Dendritic cell treated with granulocyte-macrophage colony-stimulating factor and Interleukin-4, amounts not matched to agents 40 ng/mL and 50 ng/mL, for 4 days (primary cell): Measurements from ENCODE around the gene GPR171.
"Not testable (repeated sequence)": the region's sequence is repeated elsewhere in the genome, so short reads cannot be mapped to it uniquely, and the experiment has no call there.

Experiments used
- H3K27ac Mint-ChIP-seq: one replicate; pipeline ENCODE4 v1.8.0; 2022; ENCODE audit warnings: mild to moderate bottlenecking, mixed read lengths
- H3K27me3 Mint-ChIP-seq: one replicate; pipeline ENCODE4 v1.8.0; 2022; ENCODE audit warnings: mild to moderate bottlenecking, mixed read lengths
- H3K36me3 Mint-ChIP-seq: one replicate; pipeline ENCODE4 v1.8.0; 2022; ENCODE audit warnings: low read depth, mixed read lengths
- H3K4me1 Mint-ChIP-seq: one replicate; pipeline ENCODE4 v1.8.0; 2022; ENCODE audit warnings: low read depth, mixed read lengths
- H3K4me3 Mint-ChIP-seq: one replicate; pipeline ENCODE4 v1.8.0; 2022; ENCODE audit warnings: mild to moderate bottlenecking, moderate library complexity, mixed read lengths
- H3K9me3 Mint-ChIP-seq: one replicate; pipeline ENCODE4 v1.8.0; 2022; ENCODE audit warnings: mixed read lengths
- intact Hi-C: fragments of 100-400 bp; cut with micrococcal nuclease; formaldehyde crosslinking; loops from one replicate; pipeline ENCODE4 v1.15.0; 2022

GPR171 gene, protein sequence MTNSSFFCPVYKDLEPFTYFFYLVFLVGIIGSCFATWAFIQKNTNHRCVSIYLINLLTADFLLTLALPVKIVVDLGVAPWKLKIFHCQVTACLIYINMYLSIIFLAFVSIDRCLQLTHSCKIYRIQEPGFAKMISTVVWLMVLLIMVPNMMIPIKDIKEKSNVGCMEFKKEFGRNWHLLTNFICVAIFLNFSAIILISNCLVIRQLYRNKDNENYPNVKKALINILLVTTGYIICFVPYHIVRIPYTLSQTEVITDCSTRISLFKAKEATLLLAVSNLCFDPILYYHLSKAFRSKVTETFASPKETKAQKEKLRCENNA

DNA sequence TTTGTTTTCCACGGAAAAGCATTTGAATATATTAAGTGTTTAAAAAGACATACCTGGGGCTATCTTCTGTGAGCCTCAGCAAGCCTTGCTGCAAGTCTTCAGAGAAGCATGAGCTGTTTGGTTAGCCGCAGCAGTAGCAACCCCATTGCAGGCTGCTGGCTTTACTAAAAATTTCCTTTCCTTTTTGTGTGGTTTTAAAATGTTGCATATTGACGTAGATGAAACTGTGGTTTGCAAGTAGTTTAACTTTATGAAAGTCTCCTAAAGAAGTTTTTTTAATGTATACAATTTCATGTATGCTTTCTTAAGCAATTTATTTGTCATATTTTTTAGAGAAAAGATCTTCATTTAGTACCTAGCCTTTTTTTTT is at the start of gene GPR171:
Gene GPR171, minus strand, starts transcription at position 166 of the 370 bp plus-strand sequence. CDS start 3,830 bp downstream, outside the sequence.
- H3K4me1 Mint-ChIP-seq = peaks cover 27% of the 10 kb centered on the region
- no peak within 1 kb of the TSS for H3K4me3 Mint-ChIP-seq
- no peaks in the 10 kb centered on the region for H3K9me3 Mint-ChIP-seq
- H3K36me3 Mint-ChIP-seq = no peaks in the 10 kb centered on the region
- H3K27me3 Mint-ChIP-seq = no peaks in the 10 kb centered on the region
- no peak within 1 kb of the TSS for H3K27ac Mint-ChIP-seq
- intact Hi-C loops = no loop called here

DNA sequence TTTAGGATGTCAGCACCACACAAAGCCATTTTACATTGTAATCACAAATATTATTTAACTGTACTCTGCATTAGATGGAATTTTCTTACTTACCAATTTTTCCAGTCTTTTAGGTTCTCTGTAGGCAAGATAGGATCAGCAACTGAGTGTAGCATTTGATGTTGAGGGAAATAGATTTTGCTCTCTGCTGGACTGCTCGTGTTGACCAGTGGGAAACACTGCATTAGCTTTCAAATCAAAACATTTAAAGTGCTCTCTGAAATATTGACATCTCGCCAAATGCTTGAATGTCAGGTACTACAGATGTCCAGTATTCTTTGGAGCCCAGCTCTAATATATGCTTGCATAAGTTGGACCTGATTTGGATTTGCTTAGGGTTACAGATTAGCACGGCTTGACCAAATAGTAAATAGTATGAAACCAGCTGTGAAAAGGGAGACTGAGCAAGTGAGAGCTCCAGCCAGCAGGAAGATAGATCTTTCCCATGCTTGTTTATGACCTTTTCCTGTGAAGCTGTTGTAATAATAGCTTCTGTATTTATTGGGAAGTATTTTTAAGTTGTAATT is 45.8 kb upstream of the GPR171 start:
- Mint-ChIP-seq H3K4me1 (peaks cover 18% of the 10 kb centered on the region), H3K27me3 (no peaks in the 10 kb centered on the region), H3K36me3 (peaks cover 34% of the 10 kb centered on the region), H3K4me3 (no peak overlapping the region), H3K27ac (no peak overlapping the region), H3K9me3 (no peaks in the 10 kb centered on the region)
- intact Hi-C loops = no loop called here

DNA sequence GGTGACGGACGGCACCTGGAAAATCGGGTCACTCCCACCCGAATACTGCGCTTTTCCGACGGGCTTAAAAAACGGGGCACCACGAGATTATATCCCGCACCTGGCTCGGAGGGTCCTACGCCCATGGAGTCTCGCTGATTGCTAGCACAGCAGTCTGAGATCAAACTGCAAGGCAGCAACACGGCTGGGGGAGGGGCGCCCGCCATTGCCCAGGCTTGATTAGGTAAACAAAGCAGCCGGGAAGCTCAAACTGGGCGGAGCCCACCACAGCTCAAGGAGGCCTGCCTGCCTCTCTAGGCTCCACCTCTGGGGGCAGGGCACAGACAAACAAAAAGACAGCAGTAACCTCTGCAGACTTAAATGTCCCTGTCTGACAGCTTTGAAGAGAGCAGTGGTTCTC is 39.0 kb upstream of the GPR171 start:
- peaks cover 13% of the 10 kb centered on the region for H3K36me3 Mint-ChIP-seq
- H3K9me3 Mint-ChIP-seq, H3K27ac Mint-ChIP-seq, H3K4me1 Mint-ChIP-seq, H3K27me3 Mint-ChIP-seq, intact Hi-C loops, H3K4me3 Mint-ChIP-seq: not testable (repeated sequence)

DNA sequence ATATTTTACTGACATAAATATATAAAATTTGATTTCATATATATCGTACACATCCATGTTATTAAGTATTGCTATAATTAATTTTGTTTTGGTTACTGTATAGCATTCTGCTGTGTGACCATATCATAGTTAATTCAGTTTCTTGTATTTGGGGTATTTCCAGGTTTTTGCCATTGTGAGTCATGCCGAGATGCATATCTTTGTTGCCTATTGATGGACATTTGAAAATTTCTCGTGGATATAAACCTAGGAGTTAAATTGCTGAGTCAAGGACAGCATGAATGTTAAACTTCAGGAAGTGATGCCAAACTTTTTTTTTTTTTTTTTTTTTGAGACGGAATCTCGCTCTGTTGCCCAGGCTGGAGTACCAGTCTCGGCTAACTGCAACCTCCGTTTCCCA is 33.7 kb upstream of the GPR171 start:
- Mint-ChIP-seq H3K4me3 (no peak overlapping the region), H3K4me1 (peaks cover 16% of the 10 kb centered on the region), H3K36me3 (peaks cover 26% of the 10 kb centered on the region), H3K9me3 (no peaks in the 10 kb centered on the region), H3K27me3 (no peaks in the 10 kb centered on the region), H3K27ac (no peak overlapping the region)
- intact Hi-C loops = loop anchor here (10.0 kb wide), 1 partner anchor 198 kb away; no protein-coding TSS in a partner anchor

DNA sequence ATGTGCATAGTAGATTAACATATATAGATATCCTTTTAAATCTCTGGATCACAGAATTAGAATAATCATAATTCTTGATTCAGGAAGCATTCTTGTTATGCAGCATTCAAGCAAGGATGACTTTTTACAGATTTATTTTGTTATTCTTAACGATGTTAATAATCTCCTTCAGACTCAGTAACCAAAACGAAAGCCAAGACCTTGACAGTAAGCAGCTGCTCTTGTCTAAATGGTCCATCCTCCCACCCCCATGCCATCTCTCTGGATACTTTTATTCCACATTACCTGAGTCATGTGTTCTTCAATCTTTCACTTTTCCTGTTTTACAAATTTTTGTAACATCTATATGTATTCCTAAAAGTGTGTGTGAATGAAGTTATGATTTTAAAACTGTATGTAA is 33.3 kb upstream of the GPR171 start:
- Mint-ChIP-seq H3K9me3 (no peaks in the 10 kb centered on the region), H3K4me1 (peaks cover 20% of the 10 kb centered on the region), H3K27me3 (no peaks in the 10 kb centered on the region), H3K27ac (no peak overlapping the region), H3K4me3 (no peak overlapping the region), H3K36me3 (peaks cover 22% of the 10 kb centered on the region)
- intact Hi-C loops = loop anchor here (10.0 kb wide), 1 partner anchor 198 kb away; no protein-coding TSS in a partner anchor

DNA sequence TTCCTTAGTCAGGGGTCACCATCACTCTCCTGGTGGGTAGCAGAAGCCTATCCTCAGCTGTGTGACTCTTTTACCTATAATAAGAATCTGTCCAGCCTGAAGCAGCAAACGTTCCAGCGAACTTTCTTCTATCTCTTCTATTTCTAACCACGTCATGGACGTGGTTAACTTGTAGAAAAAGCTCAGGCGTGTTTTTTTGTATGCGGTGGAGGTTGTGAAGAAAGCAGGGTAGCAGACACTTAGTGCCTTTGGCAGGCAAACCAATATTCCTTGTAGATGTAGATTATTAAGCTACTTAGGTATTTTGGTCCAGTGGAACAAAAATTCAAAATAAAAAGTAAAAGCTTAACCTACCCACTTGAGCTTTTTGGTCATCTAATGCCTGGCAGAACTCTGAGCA is 31.8 kb upstream of the GPR171 start:
- Mint-ChIP-seq H3K27ac (no peak overlapping the region), H3K4me1 (peaks cover 35% of the 10 kb centered on the region), H3K9me3 (no peaks in the 10 kb centered on the region), H3K36me3 (peaks cover 21% of the 10 kb centered on the region), H3K27me3 (no peaks in the 10 kb centered on the region), H3K4me3 (no peak overlapping the region)
- intact Hi-C loops = loop anchor here (10.0 kb wide), 1 partner anchor 200 kb away; no protein-coding TSS in a partner anchor

DNA sequence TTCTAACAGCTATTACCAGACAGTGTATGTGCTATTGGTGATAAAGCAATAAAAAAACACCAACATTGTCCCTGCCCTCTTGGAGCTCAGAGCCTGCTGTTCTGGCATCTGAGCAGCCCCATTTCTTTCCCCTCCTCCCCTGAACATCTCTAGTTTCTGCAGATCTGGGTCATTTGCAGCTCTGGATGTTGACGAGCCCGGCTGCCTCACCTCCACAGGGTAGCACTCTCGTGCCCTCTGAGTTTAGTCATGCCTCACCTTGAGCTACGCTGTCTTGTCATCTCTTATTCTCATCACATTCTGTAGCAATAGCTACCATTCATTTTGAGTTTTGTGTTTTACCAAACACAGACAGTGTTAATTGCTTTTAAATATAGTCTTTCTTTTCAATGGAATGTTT is 30.0 kb upstream of the GPR171 start:
- no peaks in the 10 kb centered on the region for H3K27me3 Mint-ChIP-seq
- H3K4me1 Mint-ChIP-seq = peaks cover 47% of the 10 kb centered on the region
- H3K9me3 Mint-ChIP-seq = no peaks in the 10 kb centered on the region
- intact Hi-C loops = loop anchor here (10.0 kb wide), 1 partner anchor 202 kb away; no protein-coding TSS in a partner anchor
- peak overlapping the region; percentile 17 for H3K27ac Mint-ChIP-seq
- H3K4me3 Mint-ChIP-seq = no peak overlapping the region
- peaks cover 21% of the 10 kb centered on the region for H3K36me3 Mint-ChIP-seq

DNA sequence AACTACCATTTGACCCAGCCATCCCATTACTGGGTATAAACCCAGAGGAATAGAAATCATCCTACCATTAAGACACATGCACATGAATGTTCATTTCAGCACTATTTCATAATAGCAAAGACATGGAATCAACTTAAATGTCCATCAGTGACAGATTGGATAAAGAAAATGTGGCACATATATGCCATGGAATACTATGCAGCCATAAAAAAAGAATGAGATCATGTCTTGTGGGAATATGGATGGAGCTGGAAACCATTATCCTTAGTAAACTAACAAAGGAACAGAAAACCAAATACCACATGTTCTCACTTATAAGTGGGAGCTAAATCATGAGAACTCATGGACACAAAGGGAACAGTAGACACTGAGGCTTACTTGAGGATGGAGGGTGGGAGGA is 29.4 kb upstream of the GPR171 start:
- H3K36me3 Mint-ChIP-seq = peaks cover 21% of the 10 kb centered on the region
- not testable (repeated sequence) for H3K27me3 Mint-ChIP-seq, H3K4me3 Mint-ChIP-seq, H3K9me3 Mint-ChIP-seq, H3K27ac Mint-ChIP-seq
- H3K4me1 Mint-ChIP-seq = peaks cover 53% of the 10 kb centered on the region
- intact Hi-C loops = loop anchor here (10.0 kb wide), 1 partner anchor 202 kb away; no protein-coding TSS in a partner anchor

DNA sequence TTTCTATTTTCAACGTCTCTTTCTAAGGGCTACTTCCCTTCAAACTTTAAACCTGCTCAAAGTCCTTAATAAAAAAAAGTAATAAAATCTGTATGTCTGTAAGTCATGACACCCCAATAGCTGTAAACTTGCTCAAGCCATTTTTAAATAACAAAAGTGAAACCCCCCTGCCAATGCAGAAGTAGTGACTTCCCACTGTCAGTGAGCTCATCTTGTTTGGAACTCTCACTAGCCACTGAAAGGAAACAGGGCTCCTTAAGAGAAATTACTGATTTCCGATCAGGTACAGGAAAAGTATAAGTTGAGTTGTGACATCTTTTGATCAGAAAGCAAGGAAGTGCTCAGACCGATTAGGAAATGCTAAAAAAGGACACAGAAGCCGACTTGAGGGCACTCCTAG is 27.6 kb upstream of the GPR171 start:
- Mint-ChIP-seq H3K9me3 (peaks cover 8% of the 10 kb centered on the region), H3K27me3 (no peaks in the 10 kb centered on the region), H3K4me1 (peaks cover 68% of the 10 kb centered on the region), H3K27ac (peak overlapping the region; percentile 91), H3K4me3 (peak overlapping the region; percentile 72), H3K36me3 (peaks cover 29% of the 10 kb centered on the region)
- intact Hi-C loops = loop anchor here (10.0 kb wide), 1 partner anchor 204 kb away; no protein-coding TSS in a partner anchor

DNA sequence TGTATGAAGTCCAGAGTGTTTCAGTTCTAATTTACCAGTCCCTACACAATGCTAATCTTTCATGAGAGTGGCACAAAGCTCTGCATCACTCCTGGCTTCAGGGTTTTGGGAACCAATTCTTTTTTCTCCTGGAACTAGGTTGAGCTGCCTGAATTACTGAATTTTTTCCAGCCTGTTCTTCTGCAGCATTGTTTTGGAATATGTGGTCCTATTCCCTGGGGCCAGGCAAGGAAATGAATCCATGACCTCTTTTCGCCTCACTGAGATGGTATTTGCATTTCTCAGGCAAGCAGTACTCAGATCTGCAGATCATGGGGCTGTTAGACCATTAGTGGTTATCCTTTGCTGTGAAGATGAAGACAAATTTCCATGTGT is 25.6 kb upstream of the GPR171 start:
- no peaks in the 10 kb centered on the region for H3K27me3 Mint-ChIP-seq
- peaks cover 79% of the 10 kb centered on the region for H3K4me1 Mint-ChIP-seq
- no peak overlapping the region for H3K4me3 Mint-ChIP-seq
- H3K27ac Mint-ChIP-seq = peak overlapping the region; percentile 80
- peaks cover 9% of the 10 kb centered on the region for H3K9me3 Mint-ChIP-seq
- intact Hi-C loops = loop anchor here (1.0 to 5.0 kb wide), 3 partner anchors 55 to 689 kb away; no protein-coding TSS in a partner anchor
- H3K36me3 Mint-ChIP-seq = peaks cover 34% of the 10 kb centered on the region

DNA sequence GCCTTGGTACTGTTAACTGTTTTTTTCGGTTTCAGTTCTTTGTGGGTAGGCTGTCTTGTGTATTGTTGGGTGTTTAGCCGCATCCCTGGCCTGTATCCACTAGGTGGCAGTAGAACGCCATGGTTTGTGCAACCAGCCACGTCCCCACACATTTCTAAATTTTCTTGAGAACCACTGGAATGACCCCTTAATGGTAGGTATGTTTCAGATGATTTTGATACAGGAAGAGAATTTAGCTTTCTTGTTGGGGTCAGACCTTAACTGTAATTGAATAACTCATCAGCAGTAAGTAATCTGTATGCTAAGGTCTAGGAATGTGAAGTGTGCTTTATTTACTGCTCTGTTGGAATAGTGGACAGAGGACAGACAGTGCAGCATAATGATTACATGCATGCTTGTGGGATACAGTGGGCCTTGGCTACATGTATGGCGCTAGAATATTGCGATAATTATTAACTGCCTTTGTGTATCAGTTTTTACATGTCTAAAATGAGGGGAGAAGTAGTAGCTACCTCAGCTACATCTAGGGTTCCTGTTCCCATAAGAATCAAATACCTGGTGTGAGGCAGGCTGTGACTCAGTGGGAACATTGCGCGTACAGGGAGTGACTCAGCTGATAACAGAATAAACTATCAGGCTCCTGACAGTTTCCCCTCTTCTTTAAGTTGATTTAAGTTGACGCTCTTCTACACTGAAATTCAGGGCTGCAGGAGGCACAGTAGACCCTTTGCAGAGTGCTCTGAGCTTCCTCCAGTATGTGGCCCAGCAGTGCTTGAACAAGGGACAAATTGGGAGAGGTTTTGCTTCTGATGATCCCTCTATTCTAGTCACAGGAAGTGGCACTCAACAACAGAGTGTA is 25.0 kb upstream of the GPR171 start:
- intact Hi-C loops = loop anchor here (1.0 to 5.0 kb wide), 4 partner anchors 55 to 689 kb away; no protein-coding TSS in a partner anchor
- Mint-ChIP-seq H3K4me3 (peak overlapping the region; percentile 13), H3K9me3 (peaks cover 15% of the 10 kb centered on the region), H3K27ac (peak overlapping the region; percentile 80), H3K36me3 (peaks cover 33% of the 10 kb centered on the region), H3K4me1 (peaks cover 75% of the 10 kb centered on the region), H3K27me3 (no peaks in the 10 kb centered on the region)

DNA sequence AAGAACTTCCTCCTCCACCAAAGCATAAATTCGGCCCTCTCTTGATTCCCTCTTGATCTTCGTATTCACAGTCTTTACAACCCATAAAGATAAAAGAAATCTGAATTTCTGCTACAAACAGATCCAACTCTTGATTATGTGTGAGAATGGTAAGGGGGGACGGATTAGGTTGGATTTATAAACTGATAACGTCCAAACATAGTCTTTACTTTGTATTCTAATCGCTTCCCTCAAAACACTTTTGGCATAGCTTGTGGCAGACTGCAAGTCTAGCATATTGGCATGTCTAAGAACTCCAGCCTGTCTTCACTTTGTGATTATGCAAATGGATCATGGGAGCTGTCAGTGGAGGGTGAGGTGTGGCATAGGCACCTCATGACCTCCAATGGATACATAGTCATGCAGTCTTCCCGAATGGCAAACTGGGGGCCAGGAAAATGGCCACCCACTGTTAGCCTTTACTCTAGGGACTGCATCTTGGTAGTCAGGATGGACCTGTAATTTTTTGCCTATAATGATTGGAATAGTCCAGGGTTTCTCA is 24.3 kb upstream of the GPR171 start:
- intact Hi-C loops = loop anchor here (1.0 to 5.0 kb wide), 3 partner anchors 58 to 690 kb away; no protein-coding TSS in a partner anchor
- H3K27me3 Mint-ChIP-seq = no peaks in the 10 kb centered on the region
- peak overlapping the region; percentile 13 for H3K4me3 Mint-ChIP-seq
- peaks cover 72% of the 10 kb centered on the region for H3K4me1 Mint-ChIP-seq
- peaks cover 33% of the 10 kb centered on the region for H3K36me3 Mint-ChIP-seq
- H3K9me3 Mint-ChIP-seq = peaks cover 21% of the 10 kb centered on the region
- H3K27ac Mint-ChIP-seq = peak overlapping the region; percentile 80

DNA sequence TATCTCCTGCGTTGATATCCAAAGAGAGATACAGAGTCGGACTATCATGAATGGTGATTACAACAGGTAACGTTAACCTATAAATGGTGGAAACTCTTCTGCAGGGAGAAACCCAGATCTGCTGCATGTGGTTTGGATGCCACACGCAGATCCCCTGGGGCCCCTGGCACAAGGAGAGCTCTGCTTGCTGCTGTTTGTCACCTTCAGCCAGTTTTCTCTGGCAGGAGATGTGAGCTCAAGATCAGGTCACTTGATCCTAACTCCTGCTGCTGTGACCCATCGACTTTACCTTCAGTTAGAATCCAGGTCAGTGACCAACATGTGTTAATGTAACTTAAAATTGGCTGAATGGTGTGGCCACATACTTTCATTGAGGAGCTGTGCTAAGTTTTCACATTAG is 23.8 kb upstream of the GPR171 start:
- intact Hi-C loops = loop anchor here (1.0 to 5.0 kb wide), 3 partner anchors 58 to 690 kb away; no protein-coding TSS in a partner anchor
- Mint-ChIP-seq H3K4me1 (peaks cover 68% of the 10 kb centered on the region), H3K27me3 (no peaks in the 10 kb centered on the region), H3K4me3 (no peak overlapping the region), H3K36me3 (peaks cover 33% of the 10 kb centered on the region), H3K9me3 (peaks cover 26% of the 10 kb centered on the region), H3K27ac (peak overlapping the region; percentile 80)
